GM18520 (cell line): ENCODE data around the gene UMAD1.

Experiments used
- ATAC-seq: cut with Tn5 transposase; IDR thresholded peaks from one replicate; pipeline ENCODE4 v1.9.1; 2021; ENCODE audit not compliant: unreplicated experiment

The UMAD1 gene

DNA sequence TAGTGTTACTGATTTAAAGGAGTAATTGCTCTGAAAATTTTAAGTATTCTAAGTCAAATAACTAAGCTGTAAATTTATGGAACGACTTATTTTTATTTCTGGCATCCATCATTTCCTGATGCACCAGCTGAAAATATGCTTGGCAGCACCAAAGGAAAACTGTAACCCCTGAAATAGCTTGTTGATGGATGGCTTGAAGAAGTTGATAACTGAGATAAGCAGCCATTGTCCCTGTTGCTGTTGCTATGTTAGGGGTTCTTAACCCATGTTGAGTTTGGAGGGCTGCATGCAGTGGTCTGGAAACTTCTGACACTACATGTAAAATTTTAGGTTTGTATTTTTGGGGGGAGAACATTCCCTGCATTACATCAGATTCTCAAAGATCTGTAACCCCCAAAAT lies 47.2 kb downstream of the UMAD1 start:
- ATAC-seq = no peak

DNA sequence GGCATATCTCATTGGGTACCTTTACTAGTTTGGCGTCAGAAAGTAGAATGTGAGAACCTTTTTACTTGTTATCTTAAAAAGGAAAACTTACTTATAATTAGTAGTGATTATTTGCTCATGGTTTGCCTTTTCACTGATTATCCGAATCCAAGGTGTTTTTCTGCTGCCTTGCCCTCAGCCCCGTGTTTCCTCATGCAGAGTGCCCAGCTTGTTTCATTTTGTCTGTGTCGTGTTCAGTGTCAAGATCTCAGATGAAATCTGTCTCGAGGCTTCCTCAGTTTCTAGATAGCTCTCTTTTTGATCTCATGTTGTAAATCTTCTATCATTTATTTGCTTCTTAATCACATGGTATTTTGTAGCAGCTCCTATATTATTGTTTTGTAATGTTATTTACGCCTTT lies 47.8 kb downstream of the UMAD1 start:
- no peak for ATAC-seq

DNA sequence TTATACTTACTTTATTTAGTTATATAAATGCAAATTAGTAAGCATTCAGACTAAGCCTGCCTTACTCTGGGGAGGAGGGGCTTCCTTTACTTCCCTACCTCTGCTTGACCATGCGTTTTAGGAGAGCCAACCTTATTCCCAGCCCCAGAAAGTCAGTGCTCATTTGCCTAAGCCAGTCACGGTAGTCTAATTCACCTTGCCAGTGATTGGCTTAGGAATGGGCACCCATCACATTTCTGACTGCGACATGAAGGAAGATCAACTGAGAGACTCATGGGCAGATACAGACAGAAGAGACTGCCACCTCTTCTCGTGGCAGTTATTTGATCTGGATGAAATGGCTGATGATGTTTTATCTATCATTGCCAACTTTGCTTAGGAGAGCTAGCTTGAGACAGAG lies 48.4 kb downstream of the UMAD1 start:
- ATAC-seq = no peak

GRCh38 chr7:7693881-7694280 lies 53.3 kb downstream of the UMAD1 start:
- ATAC-seq = no peak

DNA sequence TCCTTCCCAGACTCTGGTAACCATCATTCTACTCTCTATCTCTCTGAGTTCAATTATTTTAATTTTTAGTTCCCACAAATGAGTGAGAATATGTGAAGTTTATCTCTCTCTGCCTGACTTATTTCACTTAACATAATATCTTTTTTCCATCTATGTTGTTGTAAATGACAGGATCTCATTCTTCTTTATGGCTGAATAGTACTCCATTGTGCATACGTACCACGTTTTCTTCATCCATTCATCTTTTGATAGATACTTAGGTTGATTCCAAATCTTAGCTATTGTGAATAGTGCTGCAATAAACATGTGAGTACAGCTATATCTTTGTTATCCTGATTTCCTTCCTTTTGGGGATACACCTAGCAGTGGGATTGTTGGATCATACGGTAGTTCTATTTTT lies 54.0 kb downstream of the UMAD1 start:
- ATAC-seq = no peak

- no peak for ATAC-seq
These were observed 54.7 kb downstream of the UMAD1 start for GRCh38 chr7:7695111-7695817.

DNA sequence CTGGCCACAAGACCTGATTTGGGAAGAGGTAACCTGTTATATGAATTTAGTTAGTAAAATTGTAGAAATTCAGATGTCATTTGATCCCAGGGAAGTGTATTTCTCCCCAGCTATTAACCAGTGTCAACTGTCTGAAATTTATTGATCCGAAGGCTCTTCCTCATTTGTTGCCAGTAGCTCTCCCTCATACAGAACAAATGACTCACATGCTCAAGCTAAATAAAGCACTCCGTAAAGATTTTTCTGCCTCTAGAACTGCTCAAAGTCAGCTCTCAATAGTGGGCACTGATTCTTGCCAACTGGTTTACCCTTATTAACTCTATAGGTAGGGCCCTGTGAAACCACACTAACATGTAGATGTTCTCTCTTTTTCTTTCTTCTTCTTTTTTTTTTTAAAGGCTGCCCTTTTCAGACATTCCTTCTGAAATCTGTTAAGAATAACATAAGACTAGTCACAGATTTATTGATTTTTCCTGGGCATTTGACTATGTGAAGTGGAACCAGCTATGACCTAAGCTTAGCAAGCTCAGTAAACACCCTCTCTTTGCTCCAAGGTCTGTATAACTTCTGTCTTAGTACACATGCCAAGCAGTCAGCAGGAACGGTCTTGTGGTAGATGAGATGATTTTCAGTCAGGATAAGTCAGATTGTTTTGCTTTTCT lies 56.0 kb downstream of the UMAD1 start:
- ATAC-seq = no peak

GRCh38 chr7:7698930-7699329 lies 58.4 kb downstream of the UMAD1 start:
- ATAC-seq = no peak

GRCh38 chr7:7699380-7699779 lies 58.8 kb downstream of the UMAD1 start:
- ATAC-seq = no peak

GRCh38 chr7:7699970-7700369 lies 59.4 kb downstream of the UMAD1 start:
- ATAC-seq = no peak

GRCh38 chr7:7701527-7701926 lies 61.0 kb downstream of the UMAD1 start:
- ATAC-seq = no peak

- ATAC-seq = no peak
These were observed 62.3 kb downstream of the UMAD1 start for GRCh38 chr7:7702826-7703225.

DNA sequence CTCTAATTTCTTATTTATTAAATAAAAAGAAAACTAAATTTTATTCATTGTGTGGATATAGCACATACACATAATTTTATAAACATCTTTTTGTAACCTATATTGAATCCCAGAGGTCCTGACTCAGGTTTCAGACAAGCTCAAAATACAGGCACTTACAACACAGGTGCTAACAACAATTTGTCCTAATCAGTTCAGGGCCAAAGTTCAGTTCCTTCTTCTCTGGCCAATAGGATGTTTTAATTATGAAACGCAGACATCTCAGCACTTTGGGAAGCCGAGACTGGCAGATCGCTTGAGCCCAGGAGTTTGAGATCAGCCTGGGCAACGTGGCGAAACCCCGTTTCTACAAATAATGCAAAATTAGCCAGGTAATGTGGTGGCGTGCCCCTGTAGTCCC lies 62.9 kb downstream of the UMAD1 start:
- no peak for ATAC-seq

- no peak for ATAC-seq
These were observed 64.3 kb downstream of the UMAD1 start for GRCh38 chr7:7704867-7705266.

- no peak for ATAC-seq
These were observed 64.8 kb downstream of the UMAD1 start for GRCh38 chr7:7705318-7705717.

- no peak for ATAC-seq
These were observed 65.6 kb downstream of the UMAD1 start for GRCh38 chr7:7706101-7706511.

- no peak for ATAC-seq
These were observed 66.1 kb downstream of the UMAD1 start for GRCh38 chr7:7706556-7707172.

- no peak for ATAC-seq
These were observed 66.7 kb downstream of the UMAD1 start for GRCh38 chr7:7707246-7707645.

DNA sequence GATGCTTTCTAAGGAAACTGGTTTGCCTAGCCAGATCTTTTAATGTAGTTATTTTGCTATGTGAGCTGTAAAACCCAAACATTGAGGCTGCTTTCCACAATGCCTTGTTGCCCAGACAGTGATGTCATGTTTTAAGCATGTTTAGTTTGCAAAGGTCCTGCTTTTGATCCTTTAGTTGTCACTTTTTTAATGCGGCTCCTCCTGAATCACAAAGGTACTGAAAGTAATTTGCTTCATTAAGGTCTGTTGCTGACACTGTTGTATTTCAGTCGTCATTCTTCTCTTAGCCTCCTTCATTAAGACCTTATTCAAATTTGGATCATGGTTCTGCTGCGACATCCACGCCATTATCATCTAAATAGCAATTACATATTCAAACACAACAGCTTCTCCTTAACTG lies 67.3 kb downstream of the UMAD1 start:
- no peak for ATAC-seq

- no peak for ATAC-seq
These were observed 68.7 kb downstream of the UMAD1 start for GRCh38 chr7:7709291-7709690.

DNA sequence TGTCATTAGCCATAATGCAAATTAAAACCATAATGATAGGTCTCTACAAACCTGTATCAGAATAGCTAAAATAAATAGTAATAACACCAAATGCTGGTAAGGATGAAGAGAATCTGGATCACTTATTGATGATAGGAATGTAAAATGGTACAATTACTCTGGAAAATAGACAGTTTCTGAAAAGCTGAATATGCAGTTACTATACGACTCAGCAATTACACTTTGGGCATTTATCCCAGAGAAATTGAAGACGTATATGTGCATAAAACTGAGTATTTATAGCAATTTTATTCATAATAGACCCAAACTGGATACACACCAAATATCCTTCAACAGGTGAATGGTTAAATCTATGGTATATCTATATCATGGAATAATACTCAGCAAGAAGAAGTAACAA lies 69.9 kb downstream of the UMAD1 start:
- ATAC-seq = no peak

- no peak for ATAC-seq
These were observed 73.2 kb downstream of the UMAD1 start for GRCh38 chr7:7713730-7714129.
